Fibroblast of lung (primary cell): Measurements from ENCODE around the gene NOVA1. TPM values are rescaled to one million over a fixed set of nuclear protein-coding genes. Genes with fewer than 3 reads are reported as not detected.

Experiments used
- DNase-seq, 2 donors: peaks; one replicate each; pipeline versions ENCODE4 v3.0.0 to v3.0.0-alpha.2; 2010; ENCODE audit warnings: low read depth in 2 of 2
- H2AFZ ChIP-seq: 2 replicates; pipeline ENCODE4 v1.5.1; 2012; ENCODE audit warnings: low read length, control low read depth, inconsistent platforms
- H3K27ac ChIP-seq: 2 replicates; pipeline ENCODE4 v1.5.1; 2011; ENCODE audit warnings: low read length, control low read depth; ENCODE audit not compliant: insufficient read depth
- H3K27me3 ChIP-seq: 2 replicates; pipeline ENCODE4 v1.5.1; 2011; ENCODE audit warnings: mild to moderate bottlenecking, low read length; ENCODE audit not compliant: control insufficient read depth, insufficient read depth
- H3K36me3 ChIP-seq: 2 replicates; pipeline ENCODE4 v1.5.1; 2011; ENCODE audit warnings: low read length; ENCODE audit not compliant: control insufficient read depth, insufficient read depth
- H3K4me1 ChIP-seq: 2 replicates; pipeline ENCODE4 v1.5.1; 2011; ENCODE audit warnings: low read length; ENCODE audit not compliant: control insufficient read depth, insufficient read depth; ENCODE audit errors: extremely low read depth
- H3K4me2 ChIP-seq: 2 replicates; pipeline ENCODE4 v1.5.1; 2011; ENCODE audit warnings: low read length, control low read depth; ENCODE audit not compliant: insufficient read depth; ENCODE audit errors: extremely low read depth
- H3K4me3 ChIP-seq, 4 experiments: fragments of 200-600 bp in 1 of 4; sonication (generic) in 1 of 4; replicated peaks in 1 of 4; 2 replicates each; pipeline ENCODE4 v1.5.1; 2011 to 2016; ENCODE audit warnings: low read length in 4 of 4, low read depth in 3 of 4, mild to moderate bottlenecking in 3 of 4, control low read depth in 2 of 4, inconsistent platforms in 1 of 4, mixed read lengths in 1 of 4; ENCODE audit not compliant: insufficient read depth in 1 of 4; ENCODE audit errors: control extremely low read depth in 1 of 4
- H3K79me2 ChIP-seq: 2 replicates; pipeline ENCODE4 v1.5.1; 2012; ENCODE audit warnings: mild to moderate bottlenecking, low read length, inconsistent platforms; ENCODE audit not compliant: control insufficient read depth, insufficient read depth
- H3K9ac ChIP-seq: 2 replicates; pipeline ENCODE4 v1.5.1; 2011; ENCODE audit warnings: mild to moderate bottlenecking, low read length, control low read depth; ENCODE audit not compliant: insufficient read depth
- H3K9me3 ChIP-seq: 2 replicates; pipeline ENCODE4 v1.5.1; 2012; ENCODE audit warnings: low read depth, low read length; ENCODE audit not compliant: control insufficient read depth, insufficient read depth
- H4K20me1 ChIP-seq: 2 replicates; pipeline ENCODE4 v1.5.1; 2011; ENCODE audit warnings: low read length; ENCODE audit not compliant: control insufficient read depth, insufficient read depth; ENCODE audit errors: extremely low read depth
- EZH2 ChIP-seq: IDR thresholded peaks from 2 replicates; pipeline ENCODE4 v1.5.1; 2012; ENCODE audit warnings: low read length, control low read depth, mild to moderate bottlenecking; ENCODE audit errors: missing control alignments
- polyA plus RNA-seq, 2 donors: library from polyadenylated mRNA; depleted of rRNA in 1 of 2; stranded (reverse) in 1 of 2; unstranded in 1 of 2; fragments of >200 nt; gene quantifications; 2 replicates each; pipeline ENCODE4 v1.2.1, GENCODE V29; 2011 to 2012; ENCODE audit warnings: missing spikeins in 1 of 2
- total RNA-seq: library from RNA; depleted of rRNA; stranded (reverse); fragments of >200 nt; gene quantifications from 2 replicates; pipeline ENCODE4 v1.2.1, GENCODE V29; 2014
- TF ChIP-seq, protein P1 (sequence below), 2 donors: IDR thresholded peaks in 1 of 2; conservative IDR thresholded peaks in 1 of 2; 1 replicate in 1 of 2; 2 replicates in 1 of 2; pipeline ENCODE4 v1.5.1; 2011 to 2012; ENCODE audit warnings: low read length in 2 of 2, control low read depth in 1 of 2, inconsistent platforms in 1 of 2, low read depth in 1 of 2, mild to moderate bottlenecking in 1 of 2

Gene NOVA1
- total and polyA plus RNA-seq, 2 donors (not counting 1 experiment from before 2014, with no cell fraction given), result 2.2 to 5.1 TPM

- Histone ChIP-seq H2AFZ (no peak overlapping the region), H3K9ac (no peak overlapping the region), H3K9me3 (no peaks in the 10 kb centered on the region), H3K4me1 (no peaks in the 10 kb centered on the region), H3K36me3 (no peaks in the 10 kb centered on the region), H3K27ac (no peak overlapping the region), H3K4me2 (no peak overlapping the region), H3K4me3 (no peak overlapping the region), H3K79me2 (no peaks in the 10 kb centered on the region), H3K27me3 (no peaks in the 10 kb centered on the region), H4K20me1 (no peaks in the 10 kb centered on the region)
- DNase-seq, result no peak
- TF ChIP-seq EZH2, result no peak
- TF ChIP-seq, protein P1, sequence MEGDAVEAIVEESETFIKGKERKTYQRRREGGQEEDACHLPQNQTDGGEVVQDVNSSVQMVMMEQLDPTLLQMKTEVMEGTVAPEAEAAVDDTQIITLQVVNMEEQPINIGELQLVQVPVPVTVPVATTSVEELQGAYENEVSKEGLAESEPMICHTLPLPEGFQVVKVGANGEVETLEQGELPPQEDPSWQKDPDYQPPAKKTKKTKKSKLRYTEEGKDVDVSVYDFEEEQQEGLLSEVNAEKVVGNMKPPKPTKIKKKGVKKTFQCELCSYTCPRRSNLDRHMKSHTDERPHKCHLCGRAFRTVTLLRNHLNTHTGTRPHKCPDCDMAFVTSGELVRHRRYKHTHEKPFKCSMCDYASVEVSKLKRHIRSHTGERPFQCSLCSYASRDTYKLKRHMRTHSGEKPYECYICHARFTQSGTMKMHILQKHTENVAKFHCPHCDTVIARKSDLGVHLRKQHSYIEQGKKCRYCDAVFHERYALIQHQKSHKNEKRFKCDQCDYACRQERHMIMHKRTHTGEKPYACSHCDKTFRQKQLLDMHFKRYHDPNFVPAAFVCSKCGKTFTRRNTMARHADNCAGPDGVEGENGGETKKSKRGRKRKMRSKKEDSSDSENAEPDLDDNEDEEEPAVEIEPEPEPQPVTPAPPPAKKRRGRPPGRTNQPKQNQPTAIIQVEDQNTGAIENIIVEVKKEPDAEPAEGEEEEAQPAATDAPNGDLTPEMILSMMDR (conservative IDR thresholded peaks at IDR 0.05 in 1 of 2, IDR thresholded peaks at IDR 0.05 in 1 of 2; ENCODE audit: low read depth in 1 of 2, low read length in 2 of 2), result no peak
These were observed 23.5 kb upstream of the NOVA1 start for GRCh38 chr14:26621364-26621763.

DNA sequence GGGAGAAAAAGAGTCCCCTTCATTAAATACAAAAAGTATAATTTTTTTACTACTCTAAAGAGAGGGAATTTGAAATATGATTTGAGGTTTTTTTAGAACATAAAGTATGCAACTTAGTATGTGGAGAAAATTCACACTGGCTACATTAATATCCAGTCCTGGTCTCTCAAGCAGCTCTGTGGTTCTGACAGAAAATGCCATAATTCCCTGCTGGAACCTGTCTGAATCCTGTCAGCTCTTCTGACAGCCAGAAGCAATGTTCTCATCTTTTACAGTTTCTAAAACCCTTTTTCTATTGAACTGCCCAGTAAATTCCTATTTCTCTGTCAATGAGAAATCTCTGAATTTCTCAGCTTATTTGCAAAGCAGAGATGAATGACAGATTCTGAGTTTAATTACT is 13.4 kb upstream of the NOVA1 start:
- Histone ChIP-seq H2AFZ (no peak overlapping the region), H3K4me1 (no peaks in the 10 kb centered on the region)

GRCh38 chr14:26606729-26607312 is 9.0 kb upstream of the NOVA1 start:
- DNase-seq, result peak; percentile 14 to 32
- no peak for TF ChIP-seq EZH2
- TF ChIP-seq, protein P1 (conservative IDR thresholded peaks at IDR 0.05 in 1 of 2, IDR thresholded peaks at IDR 0.05 in 1 of 2; ENCODE audit: low read depth in 1 of 2, low read length in 2 of 2), result no peak
- Histone ChIP-seq H3K27me3 (no peaks in the 10 kb centered on the region), H4K20me1 (no peaks in the 10 kb centered on the region), H3K9me3 (no peaks in the 10 kb centered on the region), H3K27ac (no peak overlapping the region), H2AFZ (no peak overlapping the region), H3K4me3 (no peak overlapping the region), H3K9ac (no peak overlapping the region), H3K36me3 (no peaks in the 10 kb centered on the region), H3K4me1 (no peaks in the 10 kb centered on the region), H3K79me2 (no peaks in the 10 kb centered on the region), H3K4me2 (no peak overlapping the region)

More for the DNA sequence above, 13.4 kb upstream of the NOVA1 start:
- H3K27me3 ChIP-seq, result no peaks in the 10 kb centered on the region
- H3K36me3 ChIP-seq, result no peaks in the 10 kb centered on the region
- H3K27ac ChIP-seq, result no peak overlapping the region
- no peak overlapping the region for H3K4me3 ChIP-seq
- H3K79me2 ChIP-seq, result no peaks in the 10 kb centered on the region
- no peak overlapping the region for H3K4me2 ChIP-seq
- H4K20me1 ChIP-seq, result no peaks in the 10 kb centered on the region
- DNase-seq, result no peak
- no peak overlapping the region for H3K9ac ChIP-seq
- no peaks in the 10 kb centered on the region for H3K9me3 ChIP-seq
- TF ChIP-seq, protein P1 (conservative IDR thresholded peaks at IDR 0.05 in 1 of 2, IDR thresholded peaks at IDR 0.05 in 1 of 2; ENCODE audit: low read depth in 1 of 2, low read length in 2 of 2), result no peak
- TF ChIP-seq EZH2, result no peak
